ENCODE measurements around the gene SUSD2. TPM values are rescaled to one million over a fixed set of nuclear protein-coding genes. Genes with fewer than 3 reads are reported as not detected.

Gene SUSD2
- total and polyA plus RNA-seq, 4 donors = 0.14 to 2.5 (median 0.52) TPM

GRCh38 chr22:24165673-24166072 lies 15.6 kb upstream of the SUSD2 start:
- WGBS = 89% methylated on average over 5 of the region's 5 CpGs
- H3K4me1 ChIP-seq (ENCODE audit: control insufficient read depth in 4 of 4, insufficient read depth in 4 of 4, low read length in 3 of 4) = no peaks in the 10 kb centered on the region
- no peaks in the 10 kb centered on the region for H3K27me3 ChIP-seq (ENCODE audit: control insufficient read depth in 4 of 4, insufficient read depth in 4 of 4, low read length in 3 of 4)
- peaks cover 0 to 30% (median 2%) of the 10 kb centered on the region in 4 donors for H3K36me3 ChIP-seq (ENCODE audit: control insufficient read depth in 4 of 4, insufficient read depth in 3 of 4, low read depth in 1 of 4, low read length in 3 of 4)
- no peak for DNase-seq (ENCODE audit: low spot score)
- no peak overlapping the region for H3K9ac ChIP-seq (ENCODE audit: low read depth in 1 of 2, low read length in 2 of 2)
- TF ChIP-seq NR2F2 (IDR thresholded peaks at IDR 0.05) (no peak), FOXA1 (IDR thresholded peaks at IDR 0.05) (no peak)
- no peaks in the 10 kb centered on the region for H3K9me3 ChIP-seq (ENCODE audit: control insufficient read depth in 4 of 4, low read length in 3 of 4)
- no peak overlapping the region for H3K4me3 ChIP-seq (ENCODE audit: low read depth in 1 of 3, low read length in 3 of 3)
- no peak overlapping the region for H3K27ac ChIP-seq (ENCODE audit: low read depth in 1 of 2, low read length in 2 of 2)

- H3K9me3 ChIP-seq (ENCODE audit: control insufficient read depth in 4 of 4, low read length in 3 of 4) = no peaks in the 10 kb centered on the region
- H3K9ac ChIP-seq (ENCODE audit: low read depth in 1 of 2, low read length in 2 of 2) = no peak overlapping the region
- 97% methylated on average over 20 of the region's 20 CpGs for WGBS
- H3K36me3 ChIP-seq (ENCODE audit: control insufficient read depth in 4 of 4, insufficient read depth in 3 of 4, low read depth in 1 of 4, low read length in 3 of 4) = peaks cover 0 to 32% (median 3%) of the 10 kb centered on the region in 4 donors
- no peak for DNase-seq (ENCODE audit: low spot score)
- TF ChIP-seq YY1 (IDR thresholded peaks at IDR 0.05) = no peak
- no peak for TF ChIP-seq FOXA1 (IDR thresholded peaks at IDR 0.05)
- TF ChIP-seq HNF4G (IDR thresholded peaks at IDR 0.05) = no peak
- no peak for TF ChIP-seq EGR1 (IDR thresholded peaks at IDR 0.05; ENCODE audit: low read depth in 2 of 2)
- TF ChIP-seq RAD21 (IDR thresholded peaks at IDR 0.05) = no peak
- no peak for TF ChIP-seq JUND (IDR thresholded peaks at IDR 0.05)
- TF ChIP-seq SP1 (IDR thresholded peaks at IDR 0.05) = no peak
- no peak for TF ChIP-seq NR2F2 (IDR thresholded peaks at IDR 0.05)
- TF ChIP-seq TAF1 (conservative IDR thresholded peaks at IDR 0.05) = no peak
- no peak for TF ChIP-seq CTCF (IDR thresholded peaks at IDR 0.05; ENCODE audit: low read depth, low read length, missing input control)
- TF ChIP-seq FOXA2 (IDR thresholded peaks at IDR 0.05) = no peak
- no peak for TF ChIP-seq HNF4A (conservative IDR thresholded peaks at IDR 0.05)
- TF ChIP-seq GABPA (IDR thresholded peaks at IDR 0.05 in 1 of 2, conservative IDR thresholded peaks at IDR 0.05 in 1 of 2) = no peak
- TF ChIP-seq MAX (IDR thresholded peaks at IDR 0.05) = no peak
- TF ChIP-seq ZBTB33 (IDR thresholded peaks at IDR 0.05) = no peak
- TF ChIP-seq ATF3 (IDR thresholded peaks at IDR 0.05) = no peak
- TF ChIP-seq RXRA (IDR thresholded peaks at IDR 0.05) = no peak
- H3K4me3 ChIP-seq (ENCODE audit: low read depth in 1 of 3, low read length in 3 of 3) = no peak overlapping the region
- H3K27ac ChIP-seq (ENCODE audit: low read depth in 1 of 2, low read length in 2 of 2) = no peak overlapping the region
- H3K4me1 ChIP-seq (ENCODE audit: control insufficient read depth in 4 of 4, insufficient read depth in 4 of 4, low read length in 3 of 4) = no peaks in the 10 kb centered on the region
- H3K27me3 ChIP-seq (ENCODE audit: control insufficient read depth in 4 of 4, insufficient read depth in 4 of 4, low read length in 3 of 4) = no peaks in the 10 kb centered on the region
Observed at GRCh38 chr22:24166811-24167210, 14.5 kb upstream of the SUSD2 start.
